H9 (cell line): ENCODE results near the gene NADK. TPM values are rescaled to one million over a fixed set of nuclear protein-coding genes. Genes with fewer than 3 reads are reported as not detected.

Experiments
- DNase-seq: peaks from one replicate; pipeline ENCODE4 v3.0.0-alpha.2; 2017
- H2AFZ ChIP-seq: one replicate; pipeline ENCODE4 v1.6.1; 2013; ENCODE audit warnings: mild to moderate bottlenecking, low read length, control low read depth, moderate library complexity
- H2AK5ac ChIP-seq: 2 replicates; pipeline ENCODE4 v1.6.1; 2013; ENCODE audit warnings: low read length, control low read depth, mixed read lengths; ENCODE audit not compliant: insufficient read length
- H2BK120ac ChIP-seq: one replicate; pipeline ENCODE4 v1.6.1; 2013; ENCODE audit warnings: low read depth, mild to moderate bottlenecking, low read length, control low read depth, inconsistent platforms; ENCODE audit not compliant: poor library complexity, severe bottlenecking
- H2BK12ac ChIP-seq: 2 replicates; pipeline ENCODE4 v1.6.1; 2013; ENCODE audit warnings: low read length, control low read depth, mixed read lengths, low read depth; ENCODE audit not compliant: insufficient read length
- H2BK15ac ChIP-seq: 2 replicates; pipeline ENCODE4 v1.6.1; 2013; ENCODE audit warnings: low read depth, low read length, control low read depth
- H2BK20ac ChIP-seq: one replicate; pipeline ENCODE4 v1.6.1; 2013; ENCODE audit warnings: low read depth, mild to moderate bottlenecking, low read length, control low read depth, inconsistent platforms; ENCODE audit not compliant: poor library complexity, severe bottlenecking
- H2BK5ac ChIP-seq: 2 replicates; pipeline ENCODE4 v1.6.1; 2013; ENCODE audit warnings: low read length, control low read depth, mixed read lengths; ENCODE audit not compliant: insufficient read length
- H3K14ac ChIP-seq: 2 replicates; pipeline ENCODE4 v1.6.1; 2013; ENCODE audit warnings: low read length, control low read depth; ENCODE audit not compliant: insufficient read depth
- H3K18ac ChIP-seq: 2 replicates; pipeline ENCODE4 v1.6.1; 2013; ENCODE audit warnings: low read depth, mild to moderate bottlenecking, mixed read lengths, low read length, control low read depth; ENCODE audit not compliant: insufficient read length
- H3K23ac ChIP-seq: 2 replicates; pipeline ENCODE4 v1.6.1; 2013; ENCODE audit warnings: low read length, control low read depth, mixed read lengths, low read depth; ENCODE audit not compliant: insufficient read length
- H3K23me2 ChIP-seq: 2 replicates; pipeline ENCODE4 v1.6.1; 2013; ENCODE audit warnings: low read depth, mild to moderate bottlenecking, mixed read lengths, low read length, control low read depth; ENCODE audit not compliant: insufficient read length, poor library complexity, severe bottlenecking
- H3K27ac ChIP-seq: 2 replicates; pipeline ENCODE4 v1.5.1; 2013; ENCODE audit warnings: low read length, control low read depth, mixed read lengths, low read depth; ENCODE audit not compliant: insufficient read length
- H3K27me3 ChIP-seq: 2 replicates; pipeline ENCODE4 v1.6.1; 2013; ENCODE audit warnings: low read length, control low read depth, inconsistent platforms; ENCODE audit not compliant: insufficient read depth
- H3K4ac ChIP-seq: 2 replicates; pipeline ENCODE4 v1.6.1; 2013; ENCODE audit warnings: low read depth, mild to moderate bottlenecking, control low read depth, inconsistent platforms, low read length, moderate library complexity
- H3K4me1 ChIP-seq: 2 replicates; pipeline ENCODE4 v1.6.1; 2013; ENCODE audit warnings: low read length, control low read depth, inconsistent platforms; ENCODE audit not compliant: insufficient read depth
- H3K4me2 ChIP-seq: 2 replicates; pipeline ENCODE4 v1.6.1; 2013; ENCODE audit warnings: low read length, control low read depth, mixed read lengths; ENCODE audit not compliant: insufficient read length, insufficient read depth
- H3K56ac ChIP-seq: 2 replicates; pipeline ENCODE4 v1.6.1; 2013; ENCODE audit warnings: low read depth, mild to moderate bottlenecking, mixed read lengths, low read length, control low read depth; ENCODE audit not compliant: insufficient read length
- H3K79me1 ChIP-seq: 2 replicates; pipeline ENCODE4 v1.6.1; 2013; ENCODE audit warnings: low read depth, mild to moderate bottlenecking, moderate library complexity, low read length, control low read depth, inconsistent platforms; ENCODE audit not compliant: insufficient read depth, poor library complexity, severe bottlenecking
- H3K79me2 ChIP-seq: 2 replicates; pipeline ENCODE4 v1.6.1; 2013; ENCODE audit warnings: low read length, control low read depth, inconsistent platforms; ENCODE audit not compliant: insufficient read depth
- H3K9ac ChIP-seq: 2 replicates; pipeline ENCODE4 v1.6.1; 2013; ENCODE audit warnings: low read length, control low read depth, mixed read lengths; ENCODE audit not compliant: insufficient read length; ENCODE audit errors: extremely low read depth
- H3K9me3 ChIP-seq: one replicate; pipeline ENCODE4 v1.6.1; 2013; ENCODE audit warnings: low read depth, low read length, inconsistent platforms; ENCODE audit not compliant: control insufficient read depth
- H3T11ph ChIP-seq: one replicate; pipeline ENCODE4 v1.6.1; 2013; ENCODE audit warnings: mild to moderate bottlenecking, low read length, control low read depth, inconsistent platforms
- H4K20me1 ChIP-seq: one replicate; pipeline ENCODE4 v1.6.1; 2013; ENCODE audit not compliant: control insufficient read depth, insufficient read length, insufficient read depth
- H4K5ac ChIP-seq: 2 replicates; pipeline ENCODE4 v1.6.1; 2013; ENCODE audit warnings: low read depth, mild to moderate bottlenecking, mixed read lengths, low read length, control low read depth; ENCODE audit not compliant: insufficient read length
- H4K8ac ChIP-seq: replicated peaks from 2 replicates; pipeline ENCODE4 v1.6.1; 2013; ENCODE audit warnings: low read length, control low read depth, mixed read lengths, low read depth; ENCODE audit not compliant: insufficient read length
- H4K91ac ChIP-seq: 2 replicates; pipeline ENCODE4 v1.6.1; 2013; ENCODE audit warnings: low read depth, mild to moderate bottlenecking, moderate library complexity, mixed read lengths, low read length, control low read depth; ENCODE audit not compliant: insufficient read length
- H3K27ac Mint-ChIP-seq, 3 experiments: 2 replicates in 2 of 3; 3 replicates in 1 of 3; pipeline ENCODE4 v1.8.0; 2020 to 2021; ENCODE audit warnings: mixed read lengths in 3 of 3, mild to moderate bottlenecking in 1 of 3, moderate library complexity in 1 of 3
- H3K27me3 Mint-ChIP-seq: 2 replicates; pipeline ENCODE4 v1.8.0; 2021; ENCODE audit warnings: low read depth, mild to moderate bottlenecking, moderate library complexity, mixed read lengths
- H3K36me3 Mint-ChIP-seq, 3 experiments: 2 replicates in 2 of 3; 3 replicates in 1 of 3; pipeline ENCODE4 v1.8.0; 2020 to 2021; ENCODE audit warnings: low read depth in 3 of 3, mixed read lengths in 3 of 3; ENCODE audit not compliant: insufficient read depth in 1 of 3
- H3K4me1 Mint-ChIP-seq, 2 experiments: 2 replicates each; pipeline ENCODE4 v1.8.0; 2020; ENCODE audit warnings: mixed read lengths in 2 of 2
- H3K4me3 Mint-ChIP-seq, 2 experiments: 2 replicates in 1 of 2; 3 replicates in 1 of 2; pipeline ENCODE4 v1.8.0; 2020 to 2021; ENCODE audit warnings: mild to moderate bottlenecking in 2 of 2, mixed read lengths in 2 of 2, moderate library complexity in 1 of 2
- H3K9me3 Mint-ChIP-seq, 2 experiments: 2 replicates in 1 of 2; 3 replicates in 1 of 2; pipeline ENCODE4 v1.8.0; 2020; ENCODE audit warnings: mild to moderate bottlenecking in 2 of 2, mixed read lengths in 2 of 2, moderate library complexity in 1 of 2
- WGBS: extraction: QIAGEN DNeasy Blood & Tissue Kit; methylation state at CpG from one replicate; pipeline ENCODE4 v1.1.7; 2013; ENCODE audit warnings: missing lambda C conversion rate, low lambda C conversion rate, mixed read lengths; ENCODE audit not compliant: insufficient read length; ENCODE audit errors: extremely low coverage; 5-methylcytosine and 5-hydroxymethylcytosine counted together
- total RNA-seq: library from RNA; stranded (reverse); gene quantifications from 2 replicates; pipeline ENCODE4 v1.2.1, GENCODE V29; 2021
- TF ChIP-seq, protein P1 (sequence below): fragments of 200-600 bp; sonication (generic); conservative IDR thresholded peaks from 3 replicates; pipeline ENCODE4 v1.8.0; 2021; ENCODE audit warnings: antibody characterized with exemption, mild to moderate bottlenecking

Gene NADK
- total RNA-seq, 1 experiment from 2014 or later = 105 TPM

DNA sequence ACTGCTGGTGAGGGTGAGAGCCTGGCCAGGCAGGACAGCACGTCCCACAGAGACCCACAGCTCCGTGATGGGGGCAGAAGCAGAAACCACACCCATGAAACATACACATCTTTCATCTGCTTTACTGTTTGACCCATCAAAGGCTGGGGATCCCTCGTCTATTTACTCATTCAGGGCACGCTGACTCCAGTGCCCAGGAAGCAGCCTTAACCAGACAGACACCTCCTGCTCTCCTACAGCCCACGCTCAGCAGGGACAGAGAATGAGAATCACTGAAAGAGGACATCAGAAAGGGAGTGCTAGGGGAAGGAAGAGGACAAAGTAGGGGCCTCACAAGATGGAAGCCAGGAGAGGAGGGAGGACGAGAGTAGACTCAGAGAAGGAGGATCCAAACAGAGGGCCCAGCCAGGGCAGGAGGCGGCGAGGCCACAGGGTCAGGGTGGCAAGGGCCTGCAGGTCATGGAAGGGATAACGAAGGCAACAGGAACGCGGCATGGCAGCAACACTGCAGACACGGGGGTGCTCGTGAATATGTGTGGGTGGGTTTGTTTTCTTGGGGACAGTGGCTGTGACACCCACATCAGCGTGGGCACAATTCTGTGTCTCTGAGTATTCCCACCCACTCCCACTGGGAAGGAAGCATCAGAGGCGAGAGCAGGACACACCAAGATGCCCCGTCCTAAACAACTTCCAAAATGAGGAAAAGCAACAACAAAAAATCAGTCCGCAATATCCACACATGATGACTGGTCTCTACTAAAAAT lies 15.4 kb upstream of the NADK start:
- TF ChIP-seq, protein P1, sequence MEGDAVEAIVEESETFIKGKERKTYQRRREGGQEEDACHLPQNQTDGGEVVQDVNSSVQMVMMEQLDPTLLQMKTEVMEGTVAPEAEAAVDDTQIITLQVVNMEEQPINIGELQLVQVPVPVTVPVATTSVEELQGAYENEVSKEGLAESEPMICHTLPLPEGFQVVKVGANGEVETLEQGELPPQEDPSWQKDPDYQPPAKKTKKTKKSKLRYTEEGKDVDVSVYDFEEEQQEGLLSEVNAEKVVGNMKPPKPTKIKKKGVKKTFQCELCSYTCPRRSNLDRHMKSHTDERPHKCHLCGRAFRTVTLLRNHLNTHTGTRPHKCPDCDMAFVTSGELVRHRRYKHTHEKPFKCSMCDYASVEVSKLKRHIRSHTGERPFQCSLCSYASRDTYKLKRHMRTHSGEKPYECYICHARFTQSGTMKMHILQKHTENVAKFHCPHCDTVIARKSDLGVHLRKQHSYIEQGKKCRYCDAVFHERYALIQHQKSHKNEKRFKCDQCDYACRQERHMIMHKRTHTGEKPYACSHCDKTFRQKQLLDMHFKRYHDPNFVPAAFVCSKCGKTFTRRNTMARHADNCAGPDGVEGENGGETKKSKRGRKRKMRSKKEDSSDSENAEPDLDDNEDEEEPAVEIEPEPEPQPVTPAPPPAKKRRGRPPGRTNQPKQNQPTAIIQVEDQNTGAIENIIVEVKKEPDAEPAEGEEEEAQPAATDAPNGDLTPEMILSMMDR = no peak

More for the DNA sequence above, 15.4 kb upstream of the NADK start:
- no CpG with 5 or more reads among the region's 17 CpGs for WGBS
- H3T11ph ChIP-seq = no peak overlapping the region
- no peak overlapping the region for H2BK5ac ChIP-seq
- no peak overlapping the region for H2BK15ac ChIP-seq
- Mint-ChIP-seq H3K9me3 (no peaks in the 10 kb centered on the region), H3K4me3 (no peak overlapping the region), H3K27me3 (no peaks in the 10 kb centered on the region; the same call in 1 of the 2 replicates), H3K4me1 (peaks cover 0 to 3% of the 10 kb centered on the region in 2 experiments; a peak in 1 of 4 replicates), H3K27ac (peak overlapping the region; percentile 81 to 84 (median 83); a peak in 6 of 7 replicates), H3K36me3 (peaks cover 66 to 91% (median 87%) of the 10 kb centered on the region in 3 experiments)
- no peak overlapping the region for H3K18ac ChIP-seq
- no peak overlapping the region for H3K4me2 ChIP-seq
- no peak overlapping the region for H3K4ac ChIP-seq
- H4K91ac ChIP-seq = no peak overlapping the region
- no peak overlapping the region for H3K23ac ChIP-seq
- no peak overlapping the region for H2BK12ac ChIP-seq
- no peaks in the 10 kb centered on the region for H3K23me2 ChIP-seq
- no peak overlapping the region for H2AK5ac ChIP-seq
- no peak overlapping the region for H3K9ac ChIP-seq
- H3K27me3 ChIP-seq = no peaks in the 10 kb centered on the region
- no peaks in the 10 kb centered on the region for H3K4me1 ChIP-seq
- H3K79me2 ChIP-seq = no peaks in the 10 kb centered on the region
- no peaks in the 10 kb centered on the region for H3K9me3 ChIP-seq
- no peak overlapping the region for H2BK20ac ChIP-seq
- DNase-seq = no peak
- H3K79me1 ChIP-seq = no peaks in the 10 kb centered on the region
- H3K27ac ChIP-seq = no peak overlapping the region
- no peak overlapping the region for H2BK120ac ChIP-seq
- no peak overlapping the region for H2AFZ ChIP-seq
- H4K20me1 ChIP-seq = no peaks in the 10 kb centered on the region
- no peak overlapping the region for H4K8ac ChIP-seq
- H3K14ac ChIP-seq = no peak overlapping the region
- H4K5ac ChIP-seq = no peak overlapping the region
- H3K56ac ChIP-seq = no peak overlapping the region
